IPS DF 6.9 (cell line): Measurements from ENCODE around the gene CD300E.

ENCODE experiments used
- DNase-seq: peaks from one replicate; pipeline ENCODE4 v3.0.0-alpha.2; 2013; ENCODE audit warnings: low read depth, low spot score
- H3K27ac ChIP-seq: one replicate; pipeline ENCODE4 v1.5.1; 2013; ENCODE audit warnings: low read length, control low read depth
- H3K27me3 ChIP-seq: 2 replicates; pipeline ENCODE4 v1.6.1; 2013; ENCODE audit warnings: mild to moderate bottlenecking, low read length; ENCODE audit not compliant: control insufficient read depth, insufficient read depth
- H3K36me3 ChIP-seq: 2 replicates; pipeline ENCODE4 v1.6.1; 2013; ENCODE audit warnings: low read length; ENCODE audit not compliant: control insufficient read depth, insufficient read depth
- H3K4me1 ChIP-seq: 2 replicates; pipeline ENCODE4 v1.6.1; 2013; ENCODE audit warnings: low read length; ENCODE audit not compliant: control insufficient read depth, insufficient read depth
- H3K4me3 ChIP-seq: 2 replicates; pipeline ENCODE4 v1.5.1; 2013; ENCODE audit warnings: mild to moderate bottlenecking, low read length
- H3K9me3 ChIP-seq: 2 replicates; pipeline ENCODE4 v1.6.1; 2013; ENCODE audit warnings: low read length, inconsistent platforms; ENCODE audit not compliant: control insufficient read depth, insufficient read depth
- WGBS: extraction: QIAGEN DNeasy Blood & Tissue Kit; methylation state at CpG from one replicate; pipeline ENCODE4 v1.1.7; 2013; ENCODE audit warnings: mixed read lengths, missing lambda C conversion rate; ENCODE audit not compliant: insufficient read length, insufficient coverage; 5-methylcytosine and 5-hydroxymethylcytosine counted together

Gene CD300E

DNA sequence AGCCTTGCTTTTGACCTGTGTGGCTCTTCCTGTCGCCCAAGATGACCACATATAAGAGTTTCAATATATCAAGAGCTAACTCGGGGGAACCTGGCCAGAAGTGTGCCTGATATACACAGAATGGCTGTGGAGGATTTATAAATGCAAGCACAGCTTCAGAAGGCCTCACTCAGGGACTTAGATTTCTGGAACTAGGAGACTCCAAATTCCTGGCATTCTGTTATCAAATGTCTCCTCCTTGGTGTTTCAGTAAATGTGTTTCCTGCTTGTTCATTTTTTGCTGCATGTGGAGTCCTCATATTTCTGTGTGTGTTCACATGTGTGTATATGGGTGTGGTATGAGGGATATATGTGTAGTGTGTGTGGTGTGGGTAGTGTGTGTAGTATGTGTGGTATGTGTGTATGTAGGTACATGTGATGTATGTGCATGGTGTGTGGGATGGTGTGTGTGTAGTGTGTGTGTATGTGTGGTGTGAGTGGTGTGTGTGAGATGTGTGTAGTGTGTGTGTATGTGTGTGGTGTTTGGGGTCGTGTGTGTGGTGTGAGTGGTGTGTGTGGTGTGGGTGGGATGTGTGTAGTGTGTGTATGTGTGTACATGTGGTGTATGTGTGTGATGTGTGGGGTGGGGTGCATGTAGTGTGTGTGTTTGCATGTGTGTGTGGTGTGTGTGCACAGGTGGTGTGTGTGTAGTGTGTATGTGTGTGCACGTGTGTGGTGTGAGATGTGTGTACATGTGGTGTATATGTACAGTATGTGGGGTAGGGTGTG lies 55.2 kb downstream of the CD300E start:
- no peaks in the 10 kb centered on the region for H3K27me3 ChIP-seq
- H3K4me3 ChIP-seq: no peak overlapping the region
- H3K4me1 ChIP-seq: no peaks in the 10 kb centered on the region
- DNase-seq: no peak
- no peaks in the 10 kb centered on the region for H3K36me3 ChIP-seq
- H3K27ac ChIP-seq: no peak overlapping the region
- H3K9me3 ChIP-seq: no peaks in the 10 kb centered on the region
- 100% methylated on average over 2 of the region's 4 CpGs for WGBS

- no peaks in the 10 kb centered on the region for H3K27me3 ChIP-seq
- H3K4me3 ChIP-seq: no peak within 1 kb of the TSS
- no peak within 1 kb of the TSS for H3K27ac ChIP-seq
- no peak for DNase-seq
- no peaks in the 10 kb centered on the region for H3K36me3 ChIP-seq
- H3K4me1 ChIP-seq: no peaks in the 10 kb centered on the region
- WGBS: no CpG with 5 or more reads among the region's 2 CpGs
- no peaks in the 10 kb centered on the region for H3K9me3 ChIP-seq
These were observed 56.1 kb downstream of the CD300E start, which contains the start of gene CD300H for GRCh38 chr17:74567397-74567796. Gene CD300H (minus strand): TSS chr17:74567509.

- no CpG with 5 or more reads among the region's 9 CpGs for WGBS
- no peaks in the 10 kb centered on the region for H3K36me3 ChIP-seq
- no peaks in the 10 kb centered on the region for H3K27me3 ChIP-seq
- peak; percentile 22 for DNase-seq
- H3K27ac ChIP-seq: no peak overlapping the region
- no peaks in the 10 kb centered on the region for H3K9me3 ChIP-seq
- no peaks in the 10 kb centered on the region for H3K4me1 ChIP-seq
- H3K4me3 ChIP-seq: no peak overlapping the region
These were observed 57.3 kb downstream of the CD300E start for GRCh38 chr17:74566132-74566753.

DNA sequence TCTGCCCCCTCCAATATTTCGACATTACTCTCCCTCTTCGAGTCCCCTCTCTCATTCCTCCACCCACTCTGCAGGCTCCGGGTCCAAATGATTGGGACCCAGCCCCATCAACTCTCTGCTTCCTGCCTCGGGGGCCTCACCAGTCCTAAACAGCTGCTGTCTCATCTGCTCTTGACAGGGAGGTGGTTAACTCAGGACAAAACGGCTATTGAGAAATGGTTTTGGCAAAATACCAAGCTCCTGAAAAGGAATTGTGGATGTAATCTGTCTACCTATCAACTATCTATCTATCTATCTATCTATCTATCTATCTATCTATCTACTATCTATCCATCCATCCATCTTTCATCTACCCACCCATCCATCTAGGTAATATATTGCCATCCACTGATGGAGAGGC lies 58.4 kb downstream of the CD300E start:
- Histone ChIP-seq H3K36me3 (no peaks in the 10 kb centered on the region), H3K4me3 (no peak overlapping the region), H3K4me1 (no peaks in the 10 kb centered on the region), H3K27me3 (no peaks in the 10 kb centered on the region), H3K9me3 (no peaks in the 10 kb centered on the region), H3K27ac (no peak overlapping the region)
- WGBS: no CpG with 5 or more reads among the region's 5 CpGs
- DNase-seq: no peak

DNA sequence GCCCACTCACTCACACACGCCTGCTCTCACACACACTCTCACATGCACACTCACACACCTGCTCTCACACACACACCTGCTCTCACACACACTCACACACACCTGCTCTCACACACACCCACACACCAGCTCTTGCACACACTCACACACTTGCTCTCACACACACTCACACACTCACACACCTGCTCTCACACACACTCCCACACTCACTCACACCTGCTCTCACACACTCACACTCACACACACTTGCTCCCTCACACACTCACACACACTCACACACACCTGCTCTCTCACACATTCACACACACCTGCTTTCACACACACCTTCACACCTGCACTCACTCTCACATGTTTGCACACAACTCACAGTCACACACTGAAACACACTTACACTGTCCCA lies 60.2 kb downstream of the CD300E start:
- H3K27ac ChIP-seq: no peak overlapping the region
- H3K4me1 ChIP-seq: no peaks in the 10 kb centered on the region
- no peaks in the 10 kb centered on the region for H3K9me3 ChIP-seq
- no peaks in the 10 kb centered on the region for H3K36me3 ChIP-seq
- no peak for DNase-seq
- no peaks in the 10 kb centered on the region for H3K27me3 ChIP-seq
- H3K4me3 ChIP-seq: no peak overlapping the region
- 100% methylated on average over 1 of the region's 1 CpG for WGBS

DNA sequence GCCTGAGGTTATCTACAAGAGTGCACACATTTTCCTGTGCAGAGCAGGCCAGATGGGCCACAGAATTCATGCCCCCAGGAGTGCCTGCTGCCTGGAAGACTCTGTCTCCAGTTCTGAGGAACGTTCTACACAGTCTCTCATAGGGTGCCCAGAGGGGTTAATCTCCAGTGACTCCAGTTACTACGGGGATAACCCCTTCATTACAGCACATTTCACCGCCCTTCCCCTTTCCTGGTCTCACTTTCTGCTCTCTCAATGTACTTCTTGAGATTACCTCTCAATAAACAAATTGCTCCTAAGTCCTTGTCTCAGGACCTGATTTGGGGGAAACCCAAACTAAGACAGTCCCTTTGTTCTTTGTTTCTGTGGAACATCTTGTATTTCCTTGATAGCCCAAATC lies 62.0 kb downstream of the CD300E start:
- Histone ChIP-seq H3K36me3 (no peaks in the 10 kb centered on the region), H3K9me3 (no peaks in the 10 kb centered on the region), H3K4me1 (no peaks in the 10 kb centered on the region), H3K27me3 (no peaks in the 10 kb centered on the region), H3K4me3 (no peak overlapping the region), H3K27ac (no peak overlapping the region)
- no peak for DNase-seq
- WGBS: no CpG with 5 or more reads among the region's 3 CpGs
